BJ (cell line): Measurements from ENCODE around the gene MCM6. TPM values are rescaled to one million over a fixed set of nuclear protein-coding genes. Genes with fewer than 3 reads are reported as not detected.

Source experiments
- CTCF ChIA-PET: fragments of 350-600 bp; formaldehyde crosslinking; extraction: SDS; loops from one replicate; lab custom pipeline; 2021; ENCODE audit warnings: antibody characterized with exemption, inconsistent platforms; lab: Yijun Ruan, JAX
- POLR2A ChIA-PET: fragments of 300-600 bp; sonication (Branson Sonifier 250); formaldehyde crosslinking; extraction: SDS; loops from one replicate; lab custom pipeline; 2021; ENCODE audit warnings: antibody characterized with exemption; lab: Charles Lee
- DNase-seq: peaks from one replicate; pipeline ENCODE4 v3.0.0-alpha.2; 2011; ENCODE audit warnings: low read depth
- H3K27me3 ChIP-seq: 2 replicates; pipeline ENCODE4 v1.6.0; 2011; ENCODE audit warnings: low read length; ENCODE audit not compliant: control insufficient read depth, insufficient read depth
- H3K36me3 ChIP-seq: 2 replicates; pipeline ENCODE4 v1.5.1; 2011; ENCODE audit warnings: low read length; ENCODE audit not compliant: control insufficient read depth, insufficient read depth
- H3K4me3 ChIP-seq: 2 replicates; pipeline ENCODE4 v1.5.1; 2011; ENCODE audit warnings: low read depth, mild to moderate bottlenecking, control low read depth, low read length
- CTCF ChIP-seq: IDR thresholded peaks from 2 replicates; pipeline ENCODE4 v1.5.1; 2011; ENCODE audit warnings: low read depth, mild to moderate bottlenecking, control low read depth, inconsistent platforms, low read length, moderate library complexity; ENCODE audit not compliant: insufficient read depth
- polyA plus RNA-seq: library from polyadenylated mRNA; depleted of rRNA; stranded (reverse); fragments of >200 nt; gene quantifications from 2 replicates; pipeline ENCODE4 v1.2.3, GENCODE V29; 2011

The MCM6 gene
- polyA plus RNA-seq, 1 experiment: 15.7 TPM

- no peaks in the 10 kb centered on the region for H3K27me3 ChIP-seq
- H3K36me3 ChIP-seq: no peaks in the 10 kb centered on the region
- no peak overlapping the region for H3K4me3 ChIP-seq
- no peak for DNase-seq
- CTCF ChIA-PET: no interaction called here
- POLR2A ChIA-PET: no interaction called here
- TF ChIP-seq CTCF: no peak
Measured at GRCh38 chr2:135832891-135833290, 43.4 kb downstream of the MCM6 start.

- TF ChIP-seq CTCF: no peak
- no peak for DNase-seq
- POLR2A ChIA-PET: no interaction called here
- CTCF ChIA-PET: no interaction called here
- no peaks in the 10 kb centered on the region for H3K36me3 ChIP-seq
- H3K27me3 ChIP-seq: no peaks in the 10 kb centered on the region
- H3K4me3 ChIP-seq: no peak overlapping the region
Measured at GRCh38 chr2:135831180-135831812, 44.9 kb downstream of the MCM6 start.

- H3K27me3 ChIP-seq: no peaks in the 10 kb centered on the region
- TF ChIP-seq CTCF: no peak
- no peak for DNase-seq
- no peaks in the 10 kb centered on the region for H3K36me3 ChIP-seq
- no peak overlapping the region for H3K4me3 ChIP-seq
- ChIA-PET POLR2A (no interaction called here), CTCF (interaction anchor here (0.8 kb wide), 1 partner anchor 32 kb away, joined by 3 read pairs; no protein-coding TSS in a partner anchor)
Measured at GRCh38 chr2:135829378-135830135, 46.7 kb downstream of the MCM6 start.

GRCh38 chr2:135826544-135826943, 49.7 kb downstream of the MCM6 start:
- CTCF ChIA-PET: interaction anchor here (1.6 to 3.6 kb wide), 3 partner anchors 11 to 28 kb away, joined by 5 to 24 read pairs (median 11); partner anchors contain the start of gene LCT
- TF ChIP-seq CTCF: no peak

GRCh38 chr2:135825550-135826176, 50.6 kb downstream of the MCM6 start:
- CTCF ChIA-PET: interaction anchor here (3.3 to 3.6 kb wide), 2 partner anchors 15 to 27 kb away, joined by 11 to 24 read pairs; no protein-coding TSS in a partner anchor
- Histone ChIP-seq H3K4me3 (no peak overlapping the region), H3K27me3 (no peaks in the 10 kb centered on the region), H3K36me3 (no peaks in the 10 kb centered on the region)
- POLR2A ChIA-PET: no interaction called here
- DNase-seq: no peak
- TF ChIP-seq CTCF: no peak

More at GRCh38 chr2:135826544-135826943, 49.7 kb downstream of the MCM6 start:
- Histone ChIP-seq H3K27me3 (no peaks in the 10 kb centered on the region), H3K4me3 (no peak overlapping the region), H3K36me3 (no peaks in the 10 kb centered on the region)
- no peak for DNase-seq
- POLR2A ChIA-PET: no interaction called here
